Transverse colon (tissue), 4 donors: ENCODE results near the gene TRPV4. TPM values are rescaled to one million over a fixed set of nuclear protein-coding genes. Genes with fewer than 3 reads are reported as not detected.

ENCODE experiments used
- DNase-seq: peaks from one replicate; pipeline ENCODE4 v3.0.0-alpha.2; 2019
- H3K27ac ChIP-seq, 4 donors: fragments of 200-600 bp; sonication (generic); 2 replicates each; pipeline ENCODE4 v1.5.1; 2016 to 2018; ENCODE audit warnings: inconsistent platforms in 4 of 4
- H3K27me3 ChIP-seq: fragments of 200-600 bp; sonication (generic); 2 replicates; pipeline ENCODE4 v1.5.1; 2017; ENCODE audit warnings: inconsistent platforms
- H3K36me3 ChIP-seq, 4 donors: fragments of 200-600 bp; sonication (generic); 2 replicates each; pipeline ENCODE4 v1.5.1; 2017 to 2019; ENCODE audit warnings: inconsistent platforms in 4 of 4
- H3K4me1 ChIP-seq, 4 donors: fragments of 200-600 bp; sonication (generic); 2 replicates each; pipeline ENCODE4 v1.5.1; 2017 to 2020; ENCODE audit warnings: inconsistent platforms in 4 of 4
- H3K4me3 ChIP-seq, 4 donors: fragments of 200-600 bp; sonication (generic); 1 replicate in 1 of 4; 2 replicates in 3 of 4; pipeline versions ENCODE4 v1.5.1 to v1.6.1; 2017 to 2019; ENCODE audit warnings: inconsistent platforms in 4 of 4
- H3K9me3 ChIP-seq, 2 donors: fragments of 200-600 bp; sonication (generic); 2 replicates each; pipeline ENCODE4 v1.5.1; 2017 to 2019; ENCODE audit warnings: inconsistent platforms in 2 of 2
- CTCF ChIP-seq, 5 experiments: fragments of 200-600 bp in 3 of 5; fragments of 450-650 bp in 2 of 5; sonication (generic) in 3 of 5; IDR thresholded peaks; 1 replicate in 2 of 5; 2 replicates in 3 of 5; pipeline ENCODE4 v1.5.1; 2016 to 2017; ENCODE audit warnings: antibody characterized with exemption in 5 of 5, inconsistent platforms in 3 of 5, mild to moderate bottlenecking in 2 of 5, moderate library complexity in 1 of 5
- EP300 ChIP-seq: sonication (generic); formaldehyde crosslinking; IDR thresholded peaks from one replicate; pipeline ENCODE4 v1.6.1; 2017; ENCODE audit warnings: antibody characterized with exemption, low read depth
- POLR2A ChIP-seq: fragments of 450-650 bp; IDR thresholded peaks from one replicate; pipeline ENCODE4 v1.6.1; 2016; ENCODE audit warnings: antibody characterized with exemption, mild to moderate bottlenecking, moderate library complexity
- POLR2AphosphoS5 ChIP-seq, 3 donors: sonication (generic); formaldehyde crosslinking; IDR thresholded peaks; one replicate each; pipeline ENCODE4 v1.6.1; 2016; ENCODE audit warnings: antibody characterized with exemption in 3 of 3
- WGBS, 2 donors: methylation state at CpG; one replicate each; pipeline ENCODE4 v1.1.5; 2018; ENCODE audit warnings: low coverage in 1 of 2; 5-methylcytosine and 5-hydroxymethylcytosine counted together
- in situ Hi-C, 4 donors: fragments of 200-750 bp; cut with MboI; loops; one replicate each; pipeline versions ENCODE4 v1.15.0 to v1.15.1; 2017; ENCODE audit warnings: low sequenced_read_pairs in 3 of 4, low pct_ligation_motif_present in 1 of 4, low pct_unique_long_range_greater_than_20kb in 1 of 4
- intact Hi-C: fragments of 100-400 bp; cut with DNase I; formaldehyde crosslinking; loops from one replicate; pipeline ENCODE4 v1.15.1; 2023; ENCODE audit warnings: low total_unique reads
- total RNA-seq, 4 donors: library from RNA; depleted of rRNA; stranded (reverse); fragments of >200 nt; gene quantifications; one replicate each; pipeline ENCODE4 v1.1.0, GENCODE V29; 2016

TRPV4 gene
- total RNA-seq, 4 donors from 2014 or later, result 0.27 TPM; not detected in 3

- Histone ChIP-seq H3K27me3 (no peaks in the 10 kb centered on the region), H3K36me3 (no peaks in the 10 kb centered on the region), H3K9me3 (peaks cover 3 to 6% of the 10 kb centered on the region in 2 donors), H3K4me1 (peaks cover 0 to 12% (median 0%) of the 10 kb centered on the region in 4 donors), H3K27ac (no peak overlapping the region), H3K4me3 (no peak overlapping the region)
- no peak for DNase-seq
- TF ChIP-seq POLR2AphosphoS5 (IDR thresholded peaks at IDR 0.05) (no peak), POLR2A (no peak), CTCF (IDR thresholded peaks at IDR 0.05) (no peak), EP300 (no peak)
- intact Hi-C loops (no loop called here), in situ Hi-C loops (no loop called here)
- 72 to 84% methylated on average over 7 to 11 of the region's 11 CpGs for WGBS, 2 donors
Measured at GRCh38 chr12:109757671-109758265, 75.4 kb downstream of the TRPV4 start.

GRCh38 chr12:109756457-109756856 is 76.7 kb downstream of the TRPV4 start:
- in situ Hi-C loops, result no loop called here
- Histone ChIP-seq H3K27me3 (no peaks in the 10 kb centered on the region), H3K4me1 (peaks cover 0 to 12% (median 0%) of the 10 kb centered on the region in 4 donors), H3K27ac (no peak overlapping the region), H3K36me3 (no peaks in the 10 kb centered on the region), H3K4me3 (no peak overlapping the region), H3K9me3 (peaks cover 3 to 6% of the 10 kb centered on the region in 2 donors)
- WGBS, 2 donors, result 86 to 100% methylated on average over 1 of the region's 1 CpG
- TF ChIP-seq POLR2A (no peak), CTCF (IDR thresholded peaks at IDR 0.05) (no peak), EP300 (no peak), POLR2AphosphoS5 (IDR thresholded peaks at IDR 0.05) (no peak)
- intact Hi-C loops, result no loop called here
- DNase-seq, result no peak

- Histone ChIP-seq H3K4me3 (no peak overlapping the region), H3K9me3 (peaks cover 3 to 6% of the 10 kb centered on the region in 2 donors), H3K27me3 (no peaks in the 10 kb centered on the region), H3K36me3 (no peaks in the 10 kb centered on the region), H3K4me1 (no peaks in the 10 kb centered on the region), H3K27ac (no peak overlapping the region)
- DNase-seq, result no peak
- TF ChIP-seq CTCF (IDR thresholded peaks at IDR 0.05) (no peak), EP300 (no peak), POLR2A (no peak), POLR2AphosphoS5 (IDR thresholded peaks at IDR 0.05) (no peak)
- intact Hi-C loops (no loop called here), in situ Hi-C loops (no loop called here)
- WGBS, 2 donors, result 36% methylated on average over 2 of the region's 2 CpGs; no CpG with 5 or more reads in 1 of the 2 donors
Measured at GRCh38 chr12:109753959-109754358, 79.2 kb downstream of the TRPV4 start.

- Histone ChIP-seq H3K4me3 (no peak overlapping the region), H3K4me1 (no peaks in the 10 kb centered on the region), H3K27ac (no peak overlapping the region), H3K36me3 (no peaks in the 10 kb centered on the region), H3K9me3 (peaks cover 3 to 6% of the 10 kb centered on the region in 2 donors), H3K27me3 (no peaks in the 10 kb centered on the region)
- no peak for DNase-seq
- TF ChIP-seq CTCF (IDR thresholded peaks at IDR 0.05), result no peak
- no peak for TF ChIP-seq POLR2AphosphoS5 (IDR thresholded peaks at IDR 0.05)
- no peak for TF ChIP-seq POLR2A
- TF ChIP-seq EP300, result no peak
- intact Hi-C loops, result no loop called here
- 67 to 85% methylated on average over 1 to 5 of the region's 5 CpGs for WGBS, 2 donors
- in situ Hi-C loops, result no loop called here
Measured at GRCh38 chr12:109753054-109753401, 80.2 kb downstream of the TRPV4 start.
